ENCODE data around the gene CSPG5. TPM values are rescaled to one million over a fixed set of nuclear protein-coding genes. Genes with fewer than 3 reads are reported as not detected.
A peak's percentile ranks its signal among the peaks of the same experiment; 100 is the strongest.

The CSPG5 gene
- total RNA-seq, 1 donor, result 0.10 TPM

DNA sequence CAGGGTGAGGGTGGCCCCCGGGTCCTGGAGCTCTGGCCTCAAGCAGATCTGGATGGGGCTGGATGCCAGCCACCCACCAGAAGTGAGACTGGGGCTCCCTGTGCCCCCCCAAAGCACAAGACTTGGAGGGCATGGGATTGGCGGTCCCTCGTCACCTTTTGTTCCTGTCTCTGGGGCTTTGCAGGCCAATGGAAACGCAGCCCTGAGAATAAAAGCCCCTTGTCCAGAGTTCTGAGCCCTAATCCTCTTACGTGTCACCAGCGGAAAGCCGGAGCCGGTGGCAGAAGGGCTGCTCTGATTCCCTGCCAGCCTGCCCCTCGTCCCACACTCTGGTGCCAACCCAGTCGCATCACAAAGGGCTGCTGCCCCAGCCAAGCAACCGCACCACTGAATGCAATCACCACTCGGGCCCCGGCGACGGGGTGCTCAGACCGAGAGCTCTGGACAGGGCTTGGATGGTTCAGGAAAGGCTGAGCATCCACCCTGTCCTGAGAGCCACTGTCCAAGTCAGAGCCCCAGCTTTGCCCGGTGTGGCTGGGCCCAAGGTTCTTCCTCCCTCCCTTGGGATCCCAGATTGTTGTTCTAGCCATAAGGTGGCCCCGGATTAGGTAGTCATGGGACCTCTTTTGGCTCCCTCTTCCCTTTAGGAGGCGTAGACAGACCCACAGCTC is 42.3 kb downstream of the CSPG5 start:
- Histone ChIP-seq H3K9me3 (ENCODE audit: low read depth, low read length) (no peaks in the 10 kb centered on the region), H3K27me3 (ENCODE audit: insufficient read depth, low read length) (no peaks in the 10 kb centered on the region), H3K4me1 (ENCODE audit: insufficient read depth, low read length) (no peaks in the 10 kb centered on the region), H3K4me3 (ENCODE audit: low read length) (no peak overlapping the region)

DNA sequence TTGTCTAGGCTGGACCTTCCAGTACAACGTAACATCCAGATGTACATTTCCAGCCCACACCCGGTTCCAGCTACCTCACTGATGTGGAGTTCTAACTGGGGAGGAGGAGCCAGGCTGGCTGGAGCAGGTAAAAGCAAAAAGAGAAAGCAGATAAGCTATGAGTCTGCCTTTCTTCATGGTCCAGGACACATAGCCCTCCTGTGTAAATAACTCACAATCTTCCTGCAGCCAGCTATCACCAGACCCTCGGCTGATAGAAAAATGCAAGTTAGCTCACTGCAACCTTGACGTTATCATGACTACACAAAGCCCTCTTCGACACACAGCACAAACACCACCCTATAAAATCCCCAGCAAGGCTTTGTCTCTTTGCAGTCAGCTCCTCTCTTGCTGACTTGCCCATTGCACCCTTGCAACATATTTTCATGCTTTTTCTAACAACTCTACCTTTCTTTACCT is 44.6 kb downstream of the CSPG5 start:
- no peaks in the 10 kb centered on the region for H3K9me3 ChIP-seq (ENCODE audit: low read depth, low read length)
- no peaks in the 10 kb centered on the region for H3K27me3 ChIP-seq (ENCODE audit: insufficient read depth, low read length)
- no peak overlapping the region for H3K4me3 ChIP-seq (ENCODE audit: low read length)
- H3K4me1 ChIP-seq (ENCODE audit: insufficient read depth, low read length), result no peaks in the 10 kb centered on the region

DNA sequence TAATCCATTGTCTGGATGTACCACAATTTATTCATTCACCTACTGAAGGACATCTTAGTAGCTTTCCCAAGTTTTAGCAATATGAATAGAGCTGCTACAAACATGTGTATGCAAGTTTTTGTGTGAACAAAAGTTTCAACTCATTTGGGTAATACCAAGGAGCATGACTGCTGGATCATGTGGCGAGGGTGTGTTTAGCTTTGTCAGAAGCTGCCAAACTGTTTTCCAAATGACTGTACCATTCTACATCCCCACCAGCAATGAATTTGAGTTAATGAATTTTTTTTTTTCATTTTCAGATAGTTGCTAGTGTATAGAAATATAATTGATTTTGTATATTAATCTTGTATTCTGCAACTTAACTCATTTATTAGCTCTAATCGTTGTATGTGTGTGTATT is 45.2 kb downstream of the CSPG5 start:
- H3K27me3 ChIP-seq (ENCODE audit: insufficient read depth, low read length), result no peaks in the 10 kb centered on the region
- no peak overlapping the region for H3K4me3 ChIP-seq (ENCODE audit: low read length)
- no peaks in the 10 kb centered on the region for H3K9me3 ChIP-seq (ENCODE audit: low read depth, low read length)
- no peaks in the 10 kb centered on the region for H3K4me1 ChIP-seq (ENCODE audit: insufficient read depth, low read length)

GRCh38 chr3:47527952-47528725 is 50.5 kb downstream of the CSPG5 start:
- H3K4me3 ChIP-seq (ENCODE audit: low read length), result no peak overlapping the region
- no peaks in the 10 kb centered on the region for H3K9me3 ChIP-seq (ENCODE audit: low read depth, low read length)
- H3K27me3 ChIP-seq (ENCODE audit: insufficient read depth, low read length), result no peaks in the 10 kb centered on the region
- H3K4me1 ChIP-seq (ENCODE audit: insufficient read depth, low read length), result no peaks in the 10 kb centered on the region

GRCh38 chr3:47525617-47526016 is 53.0 kb downstream of the CSPG5 start:
- H3K27me3 ChIP-seq (ENCODE audit: insufficient read depth, low read length), result no peaks in the 10 kb centered on the region
- no peak overlapping the region for H3K4me3 ChIP-seq (ENCODE audit: low read length)
- H3K4me1 ChIP-seq (ENCODE audit: insufficient read depth, low read length), result peaks cover 6% of the 10 kb centered on the region
- H3K9me3 ChIP-seq (ENCODE audit: low read depth, low read length), result no peaks in the 10 kb centered on the region

DNA sequence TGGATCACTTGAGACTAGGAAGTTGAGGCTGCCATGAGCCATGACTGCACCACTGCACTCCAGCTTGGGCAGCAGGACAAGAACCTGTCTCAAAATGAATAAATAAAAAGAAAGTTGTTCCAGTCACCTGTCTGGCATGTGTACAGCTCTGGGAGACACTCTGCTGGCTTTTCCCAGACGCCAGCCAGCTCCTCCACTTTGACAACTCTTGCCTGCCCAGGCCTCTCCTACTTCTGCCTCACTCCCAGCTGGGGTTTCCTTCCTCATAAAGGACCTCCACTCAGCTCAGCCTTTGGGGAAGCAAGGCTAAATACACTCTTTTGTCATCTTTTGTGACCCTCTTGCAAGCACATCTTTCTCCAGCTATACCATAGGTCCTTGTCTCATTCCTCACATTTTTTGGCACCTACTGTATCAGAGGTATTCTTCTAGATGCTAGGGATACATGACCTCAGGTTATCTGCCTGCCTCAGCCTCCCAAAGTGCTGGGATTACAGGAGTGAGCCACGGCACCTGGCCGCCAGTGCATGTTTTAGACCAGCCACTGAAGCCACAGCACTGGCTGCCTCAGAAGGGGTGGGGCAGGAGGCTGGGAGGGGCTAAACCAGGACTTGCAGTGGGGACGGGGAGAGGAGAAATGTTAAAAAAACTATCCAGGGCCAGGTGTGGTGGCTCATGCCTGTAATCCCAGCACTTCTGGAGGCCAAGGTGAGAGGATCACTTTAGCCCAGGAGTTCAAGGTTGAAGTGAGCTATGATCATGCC is 55.2 kb downstream of the CSPG5 start:
- Histone ChIP-seq H3K27me3 (ENCODE audit: insufficient read depth, low read length) (no peaks in the 10 kb centered on the region), H3K4me3 (ENCODE audit: low read length) (no peak overlapping the region), H3K4me1 (ENCODE audit: insufficient read depth, low read length) (peaks cover 6% of the 10 kb centered on the region), H3K9me3 (ENCODE audit: low read depth, low read length) (no peaks in the 10 kb centered on the region)

GRCh38 chr3:47522082-47522987 is 56.3 kb downstream of the CSPG5 start:
- Histone ChIP-seq H3K9me3 (ENCODE audit: low read depth, low read length) (no peaks in the 10 kb centered on the region), H3K4me3 (ENCODE audit: low read length) (no peak overlapping the region), H3K4me1 (ENCODE audit: insufficient read depth, low read length) (peaks cover 6% of the 10 kb centered on the region), H3K27me3 (ENCODE audit: insufficient read depth, low read length) (no peaks in the 10 kb centered on the region)

- Histone ChIP-seq H3K4me1 (ENCODE audit: insufficient read depth, low read length) (peaks cover 6% of the 10 kb centered on the region), H3K4me3 (ENCODE audit: low read length) (no peak overlapping the region), H3K27me3 (ENCODE audit: insufficient read depth, low read length) (no peaks in the 10 kb centered on the region), H3K9me3 (ENCODE audit: low read depth, low read length) (no peaks in the 10 kb centered on the region)
Measured at GRCh38 chr3:47520756-47521155, 57.9 kb downstream of the CSPG5 start.

- H3K27me3 ChIP-seq (ENCODE audit: insufficient read depth, low read length), result no peaks in the 10 kb centered on the region
Measured at GRCh38 chr3:47517937-47518336, 60.7 kb downstream of the CSPG5 start.

GRCh38 chr3:47515864-47516319 is 62.8 kb downstream of the CSPG5 start:
- Histone ChIP-seq H3K9me3 (ENCODE audit: low read depth, low read length) (no peaks in the 10 kb centered on the region), H3K4me1 (ENCODE audit: insufficient read depth, low read length) (peaks cover 12% of the 10 kb centered on the region), H3K27me3 (ENCODE audit: insufficient read depth, low read length) (no peaks in the 10 kb centered on the region)

More at GRCh38 chr3:47517937-47518336, 60.7 kb downstream of the CSPG5 start:
- Histone ChIP-seq H3K9me3 (ENCODE audit: low read depth, low read length) (no peaks in the 10 kb centered on the region), H3K4me3 (ENCODE audit: low read length) (no peak overlapping the region), H3K4me1 (ENCODE audit: insufficient read depth, low read length) (peaks cover 6% of the 10 kb centered on the region)

DNA sequence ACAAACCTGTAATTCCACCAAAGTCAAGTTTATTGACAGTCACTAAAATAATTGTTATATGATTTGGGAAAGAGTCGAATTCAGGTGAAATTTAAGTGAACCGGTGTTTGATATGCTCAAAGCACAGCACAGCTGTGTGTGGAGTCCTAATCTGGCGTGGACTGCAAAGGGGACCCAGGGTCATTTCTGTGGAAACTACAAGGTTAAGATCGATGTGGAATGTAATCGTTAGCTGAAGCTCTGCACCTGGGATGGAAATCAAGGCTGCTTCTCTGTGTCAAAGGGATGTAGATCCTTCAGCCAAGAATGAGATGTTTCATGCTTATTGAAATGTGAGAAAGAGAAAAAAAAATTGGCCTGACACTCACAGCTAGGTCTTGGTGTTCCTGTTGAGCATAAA is 63.6 kb downstream of the CSPG5 start:
- no peaks in the 10 kb centered on the region for H3K27me3 ChIP-seq (ENCODE audit: insufficient read depth, low read length)
- no peak overlapping the region for H3K4me3 ChIP-seq (ENCODE audit: low read length)
- H3K9me3 ChIP-seq (ENCODE audit: low read depth, low read length), result no peaks in the 10 kb centered on the region
- H3K4me1 ChIP-seq (ENCODE audit: insufficient read depth, low read length), result peaks cover 12% of the 10 kb centered on the region

More at GRCh38 chr3:47515864-47516319, 62.8 kb downstream of the CSPG5 start:
- no peak overlapping the region for H3K4me3 ChIP-seq (ENCODE audit: low read length)

GRCh38 chr3:47513125-47513929 is 65.3 kb downstream of the CSPG5 start, which contains the start of gene ELP6:
Gene ELP6, minus strand, starts transcription at chr3:47513712. Its CDS starts 122 bp downstream, at chr3:47513590.
- H3K9me3 ChIP-seq (ENCODE audit: low read depth, low read length), result no peaks in the 10 kb centered on the region

DNA sequence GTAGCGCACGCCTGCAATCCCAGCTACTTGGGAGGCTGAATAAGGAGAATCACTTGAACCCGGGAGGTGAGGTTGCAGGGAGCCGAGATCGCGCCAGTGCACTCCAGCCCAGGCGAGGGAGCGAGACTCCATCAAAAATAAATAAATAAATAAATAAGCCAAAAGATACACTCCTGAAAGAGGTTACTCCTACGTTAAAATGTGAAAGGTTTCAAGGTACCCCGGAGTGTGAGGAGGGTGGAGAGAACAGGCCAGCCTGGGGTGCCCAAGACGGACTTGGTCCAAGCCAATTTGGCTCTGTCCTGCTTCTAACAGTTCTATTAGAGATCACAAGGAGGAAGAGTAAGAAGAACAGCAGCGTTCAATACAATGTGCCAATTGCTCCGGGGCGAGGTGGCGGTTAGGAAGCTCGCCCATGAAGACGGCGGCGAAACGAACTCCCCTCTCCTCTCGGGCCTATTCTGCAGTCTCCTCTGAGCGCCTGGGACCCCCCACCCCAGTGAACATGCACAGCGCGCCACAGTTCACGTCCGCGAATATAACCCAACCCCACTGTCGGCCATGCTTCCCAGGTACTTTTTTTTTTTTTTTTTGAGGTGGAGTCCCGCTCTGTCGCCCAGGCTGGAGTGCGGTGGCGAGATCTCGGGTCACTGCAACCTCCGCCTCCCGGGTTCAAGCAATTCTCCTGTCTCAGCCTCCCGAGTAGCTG is 66.1 kb downstream of the CSPG5 start:
- H3K4me3 ChIP-seq (ENCODE audit: low read length), result peak overlapping the region; percentile 96
- peaks cover 12% of the 10 kb centered on the region for H3K4me1 ChIP-seq (ENCODE audit: insufficient read depth, low read length)
- H3K9me3 ChIP-seq (ENCODE audit: low read depth, low read length), result no peaks in the 10 kb centered on the region

More at GRCh38 chr3:47513125-47513929, 65.3 kb downstream of the CSPG5 start, which contains the start of gene ELP6:
- peaks cover 12% of the 10 kb centered on the region for H3K4me1 ChIP-seq (ENCODE audit: insufficient read depth, low read length)
- no peaks in the 10 kb centered on the region for H3K27me3 ChIP-seq (ENCODE audit: insufficient read depth, low read length)
- peak within 1 kb of the TSS; percentile 96 for H3K4me3 ChIP-seq (ENCODE audit: low read length)

More for the DNA sequence above, 66.1 kb downstream of the CSPG5 start:
- no peaks in the 10 kb centered on the region for H3K27me3 ChIP-seq (ENCODE audit: insufficient read depth, low read length)
